ENCODE data around the gene WRNIP1. TPM values are rescaled to one million over a fixed set of nuclear protein-coding genes. Genes with fewer than 3 reads are reported as not detected.

WRNIP1 gene
- total and polyA plus RNA-seq, 2 of the 8 experiments (the other 6 are each of a cell fraction or from before 2014, with no cell fraction given) = 38.2 to 39.2 TPM

- H3K23ac ChIP-seq (ENCODE audit: insufficient read length) = no peak overlapping the region
- TF ChIP-seq PHF8 (conservative IDR thresholded peaks at IDR 0.05; ENCODE audit: low read depth, low read length) (no peak), SUZ12 (IDR thresholded peaks at IDR 0.05; ENCODE audit: low read length) (no peak), TAF7 (optimal IDR thresholded peaks at IDR 0.05; ENCODE audit: borderline replicate concordance, low read depth, low read length) (no peak), YY1 (IDR thresholded peaks at IDR 0.05; ENCODE audit: low read depth, low read length) (no peak), RBBP5 (IDR thresholded peaks at IDR 0.05; ENCODE audit: borderline replicate concordance, low read depth, low read length) (no peak), KDM4A (IDR thresholded peaks at IDR 0.05; ENCODE audit: low read depth, low read length, severe bottlenecking) (no peak), KDM1A (IDR thresholded peaks at IDR 0.05; ENCODE audit: borderline replicate concordance, low read length) (no peak), BCL11A (IDR thresholded peaks at IDR 0.05; ENCODE audit: low read depth in 2 of 2, low read length in 2 of 2) (no peak), RFX5 (IDR thresholded peaks at IDR 0.05; ENCODE audit: borderline replicate concordance, low read depth, low read length) (no peak)
- no peak for DNase-seq (ENCODE audit: low read depth in 1 of 2, low spot score in 2 of 2)
- H3K23me2 ChIP-seq (ENCODE audit: low read depth, low read length) = no peaks in the 10 kb centered on the region
- WGBS, 2 experiments (ENCODE audit: extremely low coverage in 1 of 2, insufficient coverage in 1 of 2, insufficient read length in 1 of 2, insufficient replicate concordance in 2 of 2, low coverage in 1 of 2, low lambda C conversion rate in 2 of 2, missing lambda C conversion rate in 1 of 2) = 89% methylated on average over 17 of the region's 17 CpGs; no CpG with 5 or more reads in 1 of the 2 experiments
- H3K27ac ChIP-seq (ENCODE audit: low read depth, low read length) = no peak overlapping the region
- H3K14ac ChIP-seq (ENCODE audit: insufficient read length) = no peak overlapping the region
- H3K9ac ChIP-seq (replicated peaks in 1 of 4; ENCODE audit: extremely low read depth in 1 of 4, low read depth in 3 of 4, low read length in 3 of 4) = no peak overlapping the region
- no peaks in the 10 kb centered on the region for H3K9me3 ChIP-seq (ENCODE audit: insufficient read depth in 2 of 2, low read depth in 1 of 2, low read length in 1 of 2)
- H2BK120ac ChIP-seq (replicated peaks; ENCODE audit: low read depth, low read length) = no peak overlapping the region
- H4K5ac ChIP-seq (ENCODE audit: insufficient read length, low read depth, low read length) = no peak overlapping the region
- POLR2A ChIA-PET (ENCODE audit: partially characterized antibody) = interaction anchor here (0.6 to 0.9 kb wide), 2 partner anchors 21 to 181 kb away, joined by 3 read pairs; no protein-coding TSS in a partner anchor
- no peak overlapping the region for H3K4me3 ChIP-seq (ENCODE audit: extremely low read depth in 1 of 4, insufficient read depth in 2 of 4, low read depth in 3 of 4, low read length in 4 of 4)
- H2BK15ac ChIP-seq (ENCODE audit: low read length) = no peak overlapping the region
- no peak for FAIRE-seq
- H4K8ac ChIP-seq (ENCODE audit: extremely low read depth, insufficient read depth, low read length) = no peak overlapping the region
- H4K91ac ChIP-seq (replicated peaks; ENCODE audit: insufficient read length, low read length) = no peak overlapping the region
- H3K18ac ChIP-seq (ENCODE audit: extremely low read depth, low read length) = no peak overlapping the region
- H2AK5ac ChIP-seq (ENCODE audit: low read depth, low read length) = no peak overlapping the region
- no peak overlapping the region for H2BK20ac ChIP-seq (ENCODE audit: low read length)
- H3K27me3 ChIP-seq (replicated peaks in 1 of 4; ENCODE audit: control insufficient read depth in 3 of 4, extremely low read depth in 1 of 4, insufficient read depth in 3 of 4, low read length in 3 of 4) = no peaks in the 10 kb centered on the region; a peak in 1 of 7 replicates
- no peaks in the 10 kb centered on the region for H3K79me2 ChIP-seq (ENCODE audit: control insufficient read depth in 1 of 2, insufficient read depth in 2 of 2, low read length in 2 of 2)
- no peaks in the 10 kb centered on the region for H4K20me1 ChIP-seq (replicated peaks in 1 of 2; ENCODE audit: control insufficient read depth in 1 of 2, insufficient read depth in 2 of 2, low read length in 2 of 2)
- no peaks in the 10 kb centered on the region for H3K79me1 ChIP-seq (ENCODE audit: low read depth, low read length)
- CTCF ChIA-PET (ENCODE audit: partially characterized antibody) = interaction anchor here (1.0 to 9.9 kb wide), 3 partner anchors 17 to 209 kb away, joined by 3 to 163 read pairs (median 6); no protein-coding TSS in a partner anchor
- H3K36me3 ChIP-seq (ENCODE audit: control insufficient read depth in 2 of 4, insufficient read depth in 4 of 4, low read length in 3 of 4) = no peaks in the 10 kb centered on the region
- no peak overlapping the region for H2BK12ac ChIP-seq (ENCODE audit: low read depth, low read length)
- H3K4me1 ChIP-seq (replicated peaks in 1 of 4; ENCODE audit: control insufficient read depth in 3 of 4, insufficient read depth in 4 of 4, low read length in 3 of 4) = peaks cover 0 to 5% (median 4%) of the 10 kb centered on the region in 4 experiments; a peak in 5 of 7 replicates
- H3K4me2 ChIP-seq (ENCODE audit: insufficient read depth in 1 of 2, low read depth in 2 of 2, low read length in 2 of 2) = no peak overlapping the region
- H3K56ac ChIP-seq (replicated peaks; ENCODE audit: insufficient read length, low read depth, low read length) = no peak overlapping the region
- H3K4ac ChIP-seq (replicated peaks; ENCODE audit: insufficient read length, low read depth, low read length) = no peak overlapping the region
- H2AFZ ChIP-seq (ENCODE audit: low read length) = 0 out of 2 replicates have a peak overlapping the region, but pooled peaks have one; percentile 14
- H2BK5ac ChIP-seq (ENCODE audit: low read depth, low read length) = no peak overlapping the region
Observed at GRCh38 chr6:2743280-2744208, 21.6 kb upstream of the WRNIP1 start.

All from H1 (cell line).